Loucy (cell line): ENCODE data around the gene LDHB.

ENCODE experiments used
- EZH2phosphoT487 ChIP-seq: fragments of 200-600 bp; IDR thresholded peaks from 2 replicates; pipeline ENCODE4 v1.6.1; 2018; ENCODE audit warnings: antibody characterized with exemption, mild to moderate bottlenecking, moderate library complexity, borderline replicate concordance
- TF ChIP-seq, protein P1 (sequence below): fragments of 200-600 bp; sonication (generic); conservative IDR thresholded peaks from 2 replicates; pipeline ENCODE4 v1.5.1; 2014; ENCODE audit warnings: mild to moderate bottlenecking, antibody characterized with exemption, low read length

DNA sequence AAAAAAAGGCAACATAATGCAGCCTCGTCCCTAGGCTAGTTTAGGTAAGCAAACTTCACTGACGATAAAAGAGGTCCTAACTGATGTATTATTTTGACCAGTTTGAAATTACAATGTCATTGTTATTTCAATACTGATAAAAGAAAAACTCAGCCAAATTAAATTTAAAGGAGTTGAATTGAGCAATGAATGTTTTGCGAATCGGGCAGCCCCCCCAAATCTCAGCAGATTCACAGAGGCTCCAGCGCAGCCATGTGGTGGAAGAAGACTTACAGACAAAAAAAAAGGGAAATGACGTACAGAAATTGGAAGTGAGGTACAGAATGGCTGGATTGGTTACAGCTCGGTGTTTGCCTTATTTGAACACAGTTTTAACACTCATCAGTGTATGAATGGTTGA is 8.2 kb upstream of the LDHB start:
- TF ChIP-seq, protein P1, sequence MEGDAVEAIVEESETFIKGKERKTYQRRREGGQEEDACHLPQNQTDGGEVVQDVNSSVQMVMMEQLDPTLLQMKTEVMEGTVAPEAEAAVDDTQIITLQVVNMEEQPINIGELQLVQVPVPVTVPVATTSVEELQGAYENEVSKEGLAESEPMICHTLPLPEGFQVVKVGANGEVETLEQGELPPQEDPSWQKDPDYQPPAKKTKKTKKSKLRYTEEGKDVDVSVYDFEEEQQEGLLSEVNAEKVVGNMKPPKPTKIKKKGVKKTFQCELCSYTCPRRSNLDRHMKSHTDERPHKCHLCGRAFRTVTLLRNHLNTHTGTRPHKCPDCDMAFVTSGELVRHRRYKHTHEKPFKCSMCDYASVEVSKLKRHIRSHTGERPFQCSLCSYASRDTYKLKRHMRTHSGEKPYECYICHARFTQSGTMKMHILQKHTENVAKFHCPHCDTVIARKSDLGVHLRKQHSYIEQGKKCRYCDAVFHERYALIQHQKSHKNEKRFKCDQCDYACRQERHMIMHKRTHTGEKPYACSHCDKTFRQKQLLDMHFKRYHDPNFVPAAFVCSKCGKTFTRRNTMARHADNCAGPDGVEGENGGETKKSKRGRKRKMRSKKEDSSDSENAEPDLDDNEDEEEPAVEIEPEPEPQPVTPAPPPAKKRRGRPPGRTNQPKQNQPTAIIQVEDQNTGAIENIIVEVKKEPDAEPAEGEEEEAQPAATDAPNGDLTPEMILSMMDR, result no peak
- no peak for TF ChIP-seq EZH2phosphoT487
